ENCODE measurements around the gene TM2D3.

Gene TM2D3

GRCh38 chr15:101623367-101624304 is 28.5 kb downstream of the TM2D3 start:
- no peak for DNase-seq (ENCODE audit: low read depth in 3 of 3)

GRCh38 chr15:101621961-101622360 is 30.2 kb downstream of the TM2D3 start:
- DNase-seq (ENCODE audit: low read depth in 3 of 3) = no peak

- DNase-seq (ENCODE audit: low read depth in 3 of 3) = no peak
These were observed 31.5 kb downstream of the TM2D3 start for GRCh38 chr15:101620671-101621070.

- no peak for DNase-seq (ENCODE audit: low read depth in 3 of 3)
These were observed 32.6 kb downstream of the TM2D3 start for GRCh38 chr15:101619615-101619865.

GRCh38 chr15:101618851-101619614 is 33.1 kb downstream of the TM2D3 start:
- no peak for DNase-seq (ENCODE audit: low read depth in 3 of 3)

- DNase-seq (ENCODE audit: low read depth in 3 of 3) = no peak
These were observed 34.1 kb downstream of the TM2D3 start for GRCh38 chr15:101618076-101618475.

- no peak for DNase-seq (ENCODE audit: low read depth in 3 of 3)
These were observed 34.7 kb downstream of the TM2D3 start for GRCh38 chr15:101617390-101617965.

- no peak for DNase-seq (ENCODE audit: low read depth in 3 of 3)
These were observed 36.0 kb downstream of the TM2D3 start for GRCh38 chr15:101615986-101616848.

GRCh38 chr15:101615414-101615985 is 36.7 kb downstream of the TM2D3 start:
- DNase-seq (ENCODE audit: low read depth in 3 of 3) = no peak

GRCh38 chr15:101614761-101615160 is 37.4 kb downstream of the TM2D3 start:
- no peak for DNase-seq (ENCODE audit: low read depth in 3 of 3)

- DNase-seq (ENCODE audit: low read depth in 3 of 3) = no peak
These were observed 38.1 kb downstream of the TM2D3 start for GRCh38 chr15:101614001-101614585.

- DNase-seq (ENCODE audit: low read depth in 3 of 3) = no peak
These were observed 38.8 kb downstream of the TM2D3 start for GRCh38 chr15:101613130-101614000.

GRCh38 chr15:101612676-101613075 is 39.5 kb downstream of the TM2D3 start:
- DNase-seq (ENCODE audit: low read depth in 3 of 3) = no peak

GRCh38 chr15:101611580-101612299 is 40.4 kb downstream of the TM2D3 start:
- DNase-seq (ENCODE audit: low read depth in 3 of 3) = no peak

GRCh38 chr15:101611007-101611406 is 41.2 kb downstream of the TM2D3 start:
- DNase-seq (ENCODE audit: low read depth in 3 of 3) = no peak

GRCh38 chr15:101610611-101611000 is 41.6 kb downstream of the TM2D3 start:
- DNase-seq (ENCODE audit: low read depth in 3 of 3) = no peak

GRCh38 chr15:101609742-101610610 is 42.2 kb downstream of the TM2D3 start:
- no peak for DNase-seq (ENCODE audit: low read depth in 3 of 3)

- DNase-seq (ENCODE audit: low read depth in 3 of 3) = no peak
These were observed 44.0 kb downstream of the TM2D3 start for GRCh38 chr15:101608201-101608600.
